Stimulated activated CD4-positive, alpha-beta T cell treated with anti-CD3 and anti-CD28 coated beads, TNF-alpha, amount 100 ng/mL, for 24 hours (primary cell): ENCODE results near the gene KLHL29.

Experiments
- DNase-seq, 3 experiments: peaks; one replicate each; pipeline ENCODE4 v3.0.0-alpha.2; 2020; ENCODE audit warnings: low read depth in 3 of 3

KLHL29 gene

GRCh38 chr2:23493846-23494245 lies 108.9 kb downstream of the KLHL29 start:
- DNase-seq = no peak

GRCh38 chr2:23494286-23494685 lies 109.3 kb downstream of the KLHL29 start:
- no peak for DNase-seq

- no peak for DNase-seq
Measured at GRCh38 chr2:23495661-23496114, 110.7 kb downstream of the KLHL29 start.

GRCh38 chr2:23496456-23496855 lies 111.5 kb downstream of the KLHL29 start:
- no peak for DNase-seq

- peak in 1 of 3 experiments; percentile 32 for DNase-seq
Measured at GRCh38 chr2:23497063-23497462, 112.1 kb downstream of the KLHL29 start.

- DNase-seq = no peak
Measured at GRCh38 chr2:23497536-23497935, 112.6 kb downstream of the KLHL29 start.

- no peak for DNase-seq
Measured at GRCh38 chr2:23498943-23499342, 114.0 kb downstream of the KLHL29 start.

GRCh38 chr2:23499439-23499838 lies 114.5 kb downstream of the KLHL29 start:
- no peak for DNase-seq

- no peak for DNase-seq
Measured at GRCh38 chr2:23500836-23501235, 115.9 kb downstream of the KLHL29 start.

GRCh38 chr2:23502096-23502495 lies 117.1 kb downstream of the KLHL29 start:
- DNase-seq = no peak

- no peak for DNase-seq
Measured at GRCh38 chr2:23503097-23503496, 118.1 kb downstream of the KLHL29 start.

- DNase-seq = no peak
Measured at GRCh38 chr2:23503682-23504081, 118.7 kb downstream of the KLHL29 start.

GRCh38 chr2:23504591-23504990 lies 119.6 kb downstream of the KLHL29 start:
- no peak for DNase-seq

- no peak for DNase-seq
Measured at GRCh38 chr2:23505218-23505983, 120.4 kb downstream of the KLHL29 start.

GRCh38 chr2:23505984-23506380 lies 121.0 kb downstream of the KLHL29 start:
- no peak for DNase-seq

GRCh38 chr2:23506531-23507266 lies 121.7 kb downstream of the KLHL29 start:
- DNase-seq = no peak

GRCh38 chr2:23507267-23508065 lies 122.5 kb downstream of the KLHL29 start:
- DNase-seq = no peak

- no peak for DNase-seq
Measured at GRCh38 chr2:23508066-23508390, 123.0 kb downstream of the KLHL29 start.

- DNase-seq = no peak
Measured at GRCh38 chr2:23509103-23509502, 124.1 kb downstream of the KLHL29 start.

GRCh38 chr2:23509596-23510292 lies 124.8 kb downstream of the KLHL29 start:
- no peak for DNase-seq

- no peak for DNase-seq
Measured at GRCh38 chr2:23510471-23510870, 125.5 kb downstream of the KLHL29 start.

- no peak for DNase-seq
Measured at GRCh38 chr2:23512778-23513177, 127.8 kb downstream of the KLHL29 start.
